Measurements from ENCODE around the gene ADAP1. TPM values are rescaled to one million over a fixed set of nuclear protein-coding genes. Genes with fewer than 3 reads are reported as not detected.

Gene ADAP1
- polyA plus RNA-seq, 1 donor, result 3.2 TPM

DNA sequence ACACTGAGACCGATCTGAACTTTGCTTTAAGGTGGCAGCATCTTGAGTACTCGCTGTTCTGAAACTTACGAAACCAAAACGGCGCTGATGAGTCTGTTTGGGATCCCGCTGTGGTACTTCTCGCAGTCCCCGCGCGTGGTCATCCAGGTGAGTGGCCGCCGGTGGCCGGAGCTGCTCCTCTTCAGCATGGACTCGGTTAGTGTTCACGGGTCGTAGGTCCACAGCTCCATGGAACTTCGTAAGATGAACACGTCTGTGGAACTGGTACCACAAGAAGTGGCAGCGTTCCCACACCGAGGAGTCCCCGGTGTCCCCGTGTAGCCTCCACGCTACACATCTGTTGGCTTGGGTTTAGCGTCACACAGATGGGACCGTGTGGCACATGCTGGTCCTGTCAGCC, 88.6 kb downstream of the ADAP1 start:
- DNase-seq (ENCODE audit: low read depth), result no peak

DNA sequence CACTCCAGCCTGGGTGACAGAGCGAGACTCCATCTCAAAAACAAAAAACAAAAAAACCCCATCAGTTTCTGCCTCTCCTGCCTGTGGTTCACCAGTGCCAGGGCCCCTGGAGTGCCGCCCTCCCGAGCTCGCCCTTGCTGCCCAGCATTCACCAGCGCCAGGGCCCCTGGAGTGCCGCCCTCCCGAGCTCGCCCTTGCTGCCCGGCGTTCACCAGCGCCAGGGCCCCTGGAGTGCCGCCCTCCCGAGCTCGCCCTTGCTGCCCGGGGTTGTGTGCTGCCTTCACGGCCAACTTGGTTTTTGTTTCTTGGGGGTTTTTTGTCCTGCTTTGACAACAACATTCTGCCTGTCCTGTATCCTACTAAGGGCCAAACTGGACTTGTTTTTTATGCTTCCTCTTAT, 91.4 kb downstream of the ADAP1 start:
- no peak for DNase-seq (ENCODE audit: low read depth)

DNA sequence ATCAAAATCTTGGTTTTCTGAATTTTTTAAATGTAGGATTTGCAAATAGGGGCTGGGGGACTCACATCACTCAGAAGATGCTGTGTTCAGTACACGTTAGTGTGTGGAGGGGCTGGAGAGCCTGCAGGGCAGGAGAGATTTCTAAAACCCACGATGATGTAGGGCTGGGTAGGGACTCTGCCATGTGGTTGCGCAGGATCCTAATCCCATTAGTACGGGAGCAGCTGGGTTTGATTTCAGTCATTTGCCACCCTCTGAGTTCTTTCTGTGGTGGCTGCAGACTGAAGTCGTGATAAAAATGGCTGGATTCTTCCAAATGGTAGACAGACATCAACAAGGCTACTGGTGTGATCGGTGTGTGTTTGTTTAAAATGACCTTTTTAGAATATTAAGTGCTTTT, 92.3 kb downstream of the ADAP1 start:
- DNase-seq (ENCODE audit: low read depth), result no peak

DNA sequence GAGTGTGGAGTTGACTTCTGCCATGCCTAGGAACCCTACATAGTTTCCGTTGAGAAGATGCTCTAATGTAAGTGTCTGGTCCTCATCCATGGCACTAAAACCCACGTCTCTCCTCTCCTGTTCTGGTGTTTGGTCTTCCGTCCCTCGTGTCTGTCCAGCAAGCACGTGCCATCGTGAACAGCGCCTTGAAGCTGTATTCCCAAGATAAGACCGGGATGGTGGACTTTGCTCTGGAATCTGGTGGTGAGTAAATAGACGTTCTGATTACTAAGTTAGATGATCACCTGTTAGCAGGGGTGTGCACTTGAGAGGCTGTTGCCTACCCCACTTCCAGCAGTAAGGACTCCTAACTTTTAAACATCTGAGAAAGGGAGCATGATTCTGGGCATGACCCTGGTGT, 93.3 kb downstream of the ADAP1 start:
- DNase-seq (ENCODE audit: low read depth), result no peak

DNA sequence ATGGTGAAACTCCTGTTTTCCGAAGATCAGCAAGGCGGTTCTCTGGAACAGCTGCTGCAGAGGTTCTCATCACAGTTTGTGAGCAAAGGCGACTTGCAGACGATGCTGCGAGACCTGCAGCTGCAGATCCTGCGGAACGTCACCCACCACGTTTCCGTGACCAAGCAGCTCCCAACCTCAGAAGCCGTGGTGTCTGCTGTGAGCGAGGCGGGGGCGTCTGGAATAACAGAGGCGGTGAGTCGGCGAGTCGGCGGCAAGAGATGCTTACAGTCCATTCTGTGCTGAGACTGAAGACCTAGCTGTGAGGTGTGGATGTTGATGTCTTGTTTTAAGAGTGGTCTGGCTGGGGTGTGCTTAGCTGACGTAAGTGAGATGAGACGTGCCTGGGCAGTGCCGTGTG, 94.3 kb downstream of the ADAP1 start:
- DNase-seq (ENCODE audit: low read depth), result no peak

DNA sequence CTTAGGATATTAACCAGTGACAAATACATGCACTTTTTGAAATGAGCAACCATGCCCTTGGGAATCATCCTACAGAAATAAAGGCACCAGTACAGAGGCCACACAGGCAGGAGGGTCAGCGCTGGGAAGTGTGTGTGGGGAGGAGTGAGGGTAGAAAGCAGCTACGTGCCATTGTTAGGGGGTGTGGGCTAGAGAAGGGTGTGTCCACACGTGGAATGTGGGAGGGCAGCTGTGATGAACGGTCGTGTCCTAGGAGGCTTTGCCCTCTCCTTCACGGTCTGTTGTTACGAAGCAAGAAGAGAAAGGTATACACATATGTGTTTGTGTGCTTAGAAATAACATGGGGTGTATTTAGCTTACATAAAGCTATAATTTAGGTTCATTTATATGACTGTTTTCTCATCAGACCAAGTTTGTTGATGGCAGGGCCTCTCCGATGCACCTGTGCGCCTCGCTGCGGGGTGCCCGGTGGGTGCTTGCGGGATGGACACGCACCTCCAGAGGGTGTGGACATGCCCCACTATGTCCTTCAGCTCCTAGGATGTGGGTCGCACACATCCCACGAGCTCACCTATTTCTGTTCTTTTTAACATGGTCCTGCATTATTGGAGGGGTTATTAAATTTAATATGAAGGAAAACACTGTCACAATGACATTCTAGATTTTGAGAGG, 95.0 kb downstream of the ADAP1 start:
- no peak for DNase-seq (ENCODE audit: low read depth)

DNA sequence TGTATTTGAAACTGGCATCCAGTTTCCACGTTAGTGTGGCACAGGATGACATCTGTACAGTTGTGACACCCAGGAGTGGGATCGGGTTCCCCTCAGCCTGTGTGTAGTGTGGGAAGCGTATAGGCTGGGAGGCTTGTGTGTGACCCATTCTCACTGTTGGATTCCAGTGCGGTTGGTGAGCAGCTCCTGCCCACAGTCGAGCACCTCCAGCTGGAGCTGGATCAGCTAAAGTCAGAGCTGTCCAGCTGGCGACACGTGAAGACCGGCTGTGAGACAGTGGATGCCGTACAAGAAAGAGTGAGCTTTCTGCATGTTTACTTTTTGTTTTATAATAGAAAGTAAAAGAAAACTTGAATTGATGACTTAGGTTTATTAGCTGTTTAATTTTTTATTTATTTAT, 96.8 kb downstream of the ADAP1 start:
- DNase-seq (ENCODE audit: low read depth), result no peak

DNA sequence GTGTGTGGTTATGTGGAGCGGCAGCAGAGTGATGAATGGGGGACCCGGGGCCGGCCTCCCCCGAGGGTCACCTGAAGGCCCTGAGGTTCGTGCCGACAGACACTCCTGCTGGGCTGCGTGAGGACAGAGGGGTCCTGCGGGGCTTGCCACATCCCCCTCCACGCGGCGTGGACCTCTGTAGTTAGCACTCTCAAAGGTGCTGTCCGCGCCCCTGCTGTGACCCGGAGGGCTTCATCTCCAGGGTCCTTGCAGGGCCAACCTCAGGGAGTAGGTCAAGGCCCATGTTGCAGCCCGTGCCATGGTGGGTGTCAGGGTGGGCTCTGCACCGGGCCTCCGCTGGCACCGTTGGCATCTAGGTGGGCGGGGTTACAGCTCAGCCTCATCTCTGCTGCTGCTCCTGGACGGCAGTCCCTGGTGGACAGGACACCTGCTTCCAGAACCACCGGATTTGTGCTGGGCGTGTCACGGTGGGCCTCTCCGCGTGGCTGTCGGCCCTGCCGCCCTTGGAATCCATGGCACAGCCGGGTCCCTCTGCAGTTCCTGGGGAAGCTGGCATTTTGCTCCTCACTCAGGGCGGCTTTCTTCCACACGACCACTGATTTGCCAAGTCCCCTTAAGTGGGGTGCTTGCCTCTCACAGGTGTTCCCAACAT, 97.9 kb downstream of the ADAP1 start:
- no peak for DNase-seq (ENCODE audit: low read depth)

DNA sequence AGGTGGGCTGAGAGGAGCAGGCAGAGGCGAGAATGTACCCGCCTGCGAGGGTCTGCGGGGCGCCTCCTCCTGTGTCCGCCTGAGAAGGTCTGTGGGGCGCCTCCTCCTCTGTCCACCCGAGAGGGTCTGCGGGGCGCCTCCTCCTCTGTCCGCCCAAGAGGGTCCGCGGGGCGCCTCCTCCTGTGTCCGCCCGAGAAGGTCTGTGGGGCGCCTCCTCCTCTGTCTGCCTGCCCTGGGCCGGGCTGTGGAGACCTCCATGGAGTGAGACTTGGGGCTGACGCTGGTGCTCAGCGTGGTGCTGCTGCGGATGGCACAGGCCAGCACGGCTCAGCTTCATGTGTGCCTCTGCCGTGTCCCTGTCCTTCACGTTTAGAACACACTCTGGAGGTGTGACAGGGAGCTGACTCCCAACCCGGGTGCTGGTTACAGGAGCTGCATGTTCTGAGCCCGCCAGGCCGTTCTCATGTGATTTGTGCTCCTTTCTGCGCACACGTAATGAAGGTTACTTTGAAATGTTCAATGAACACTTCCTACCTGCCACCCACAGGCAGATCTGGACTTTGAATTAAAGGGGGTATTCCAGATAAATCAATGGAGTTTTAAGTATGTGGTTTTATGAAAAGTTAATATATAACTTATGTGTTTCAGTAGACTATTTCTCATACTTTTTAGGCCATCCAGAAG, 98.7 kb downstream of the ADAP1 start:
- no peak for DNase-seq (ENCODE audit: low read depth)

DNA sequence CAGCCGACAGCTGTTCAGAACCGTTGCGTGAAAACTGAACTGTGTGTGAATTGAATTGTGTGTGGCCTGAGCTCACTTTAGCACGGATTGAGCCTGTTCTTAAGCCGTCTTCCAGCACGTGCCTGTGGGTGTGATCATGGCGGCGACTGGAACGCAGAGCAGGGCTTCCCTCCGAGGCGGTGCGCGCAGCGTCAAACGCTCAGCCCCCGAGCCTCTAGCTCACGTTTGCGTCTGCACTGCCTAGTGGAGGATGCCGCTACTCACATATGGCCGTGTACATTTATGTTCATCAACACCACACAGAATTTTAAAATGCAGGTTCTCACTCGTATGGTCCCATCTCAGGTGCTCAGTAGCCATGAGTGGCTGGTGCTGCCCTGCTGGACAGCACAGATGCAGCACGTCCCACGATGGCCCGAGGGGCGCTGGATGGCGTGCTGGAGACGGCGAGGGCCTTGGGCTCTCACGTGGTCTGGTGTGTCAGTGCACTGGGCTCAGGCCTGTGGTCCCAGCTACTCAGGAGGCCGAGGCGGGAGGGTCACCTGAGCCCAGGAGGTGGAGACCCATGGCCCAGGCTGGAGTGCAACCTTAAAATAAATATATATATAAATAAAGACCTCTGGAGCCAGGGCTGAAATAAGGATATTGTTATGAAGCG, 100.2 kb downstream of the ADAP1 start:
- no peak for DNase-seq (ENCODE audit: low read depth)

DNA sequence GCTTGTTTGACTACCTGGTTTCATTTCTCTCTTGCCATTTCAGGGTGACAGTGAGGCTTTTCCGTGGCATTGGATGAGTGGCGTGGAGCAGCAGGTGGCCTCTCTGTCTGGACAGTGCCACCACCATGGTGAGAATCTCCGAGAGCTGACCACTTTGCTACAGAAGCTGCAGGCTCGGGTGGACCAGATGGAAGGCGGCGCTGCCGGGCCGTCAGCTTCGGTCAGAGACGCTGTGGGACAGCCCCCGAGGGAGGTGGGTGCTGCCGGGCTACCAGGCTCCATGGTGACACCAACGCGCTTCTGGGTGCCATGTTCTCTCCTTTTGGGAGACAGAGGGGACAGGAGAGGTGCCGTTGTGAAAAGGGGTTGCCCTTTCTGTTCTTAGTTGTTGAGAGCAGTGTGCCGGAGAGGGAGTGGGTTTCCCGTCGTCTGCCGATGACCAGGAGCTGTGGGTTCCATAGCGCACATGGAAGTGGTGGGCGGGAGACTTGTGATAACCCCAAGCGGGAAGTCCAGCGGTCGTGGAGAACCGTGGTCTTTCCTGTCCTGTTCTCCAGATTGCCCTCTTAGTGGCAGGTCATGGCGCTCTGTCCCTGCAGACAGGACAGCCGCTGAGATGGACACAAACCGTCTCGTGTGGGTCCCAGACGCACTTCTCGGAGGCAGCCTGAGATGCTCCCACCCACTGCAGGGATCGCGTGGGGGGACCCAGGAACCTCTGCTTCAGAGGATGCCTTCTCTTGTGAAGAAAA, 100.9 kb downstream of the ADAP1 start:
- no peak for DNase-seq (ENCODE audit: low read depth)

DNA sequence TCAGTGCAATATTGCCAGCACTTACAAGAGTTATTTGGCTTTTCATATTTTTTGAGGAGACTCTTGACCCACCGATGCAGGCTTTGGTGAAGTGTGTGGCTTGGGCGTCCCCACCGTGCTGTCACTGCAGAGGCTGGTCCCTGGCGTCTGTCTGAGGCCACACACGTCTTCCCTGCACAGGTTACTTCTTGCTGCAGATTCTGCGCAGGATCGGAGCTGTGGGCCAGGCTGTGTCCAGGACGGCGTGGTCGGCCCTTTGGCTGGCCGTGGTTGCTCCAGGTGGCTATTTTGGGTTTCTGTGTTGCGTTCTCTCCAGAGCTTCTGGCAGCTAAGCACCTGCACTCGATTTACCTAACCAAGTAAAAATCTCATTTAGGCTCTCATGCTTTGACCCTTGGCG, 103.3 kb downstream of the ADAP1 start:
- no peak for DNase-seq (ENCODE audit: low read depth)

DNA sequence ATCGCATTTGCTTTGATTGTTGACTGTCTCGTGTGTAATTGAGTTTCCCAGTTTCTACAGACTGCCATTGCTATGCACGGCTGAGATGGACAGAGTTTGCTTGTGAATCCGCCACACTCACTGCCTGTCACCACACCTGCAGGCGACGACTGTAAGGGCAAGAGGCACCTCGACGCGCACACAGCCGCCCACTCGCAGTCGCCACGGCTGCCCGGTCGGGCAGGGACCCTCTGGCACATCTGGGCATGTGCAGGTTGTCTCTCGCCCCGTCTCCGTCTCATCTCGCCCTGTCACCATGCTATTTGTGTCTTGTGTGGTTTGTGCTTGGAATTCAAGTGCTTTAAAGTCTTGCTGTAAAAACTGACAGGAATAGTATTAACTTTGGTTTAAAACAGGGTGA, 104.7 kb downstream of the ADAP1 start:
- no peak for DNase-seq (ENCODE audit: low read depth)

DNA sequence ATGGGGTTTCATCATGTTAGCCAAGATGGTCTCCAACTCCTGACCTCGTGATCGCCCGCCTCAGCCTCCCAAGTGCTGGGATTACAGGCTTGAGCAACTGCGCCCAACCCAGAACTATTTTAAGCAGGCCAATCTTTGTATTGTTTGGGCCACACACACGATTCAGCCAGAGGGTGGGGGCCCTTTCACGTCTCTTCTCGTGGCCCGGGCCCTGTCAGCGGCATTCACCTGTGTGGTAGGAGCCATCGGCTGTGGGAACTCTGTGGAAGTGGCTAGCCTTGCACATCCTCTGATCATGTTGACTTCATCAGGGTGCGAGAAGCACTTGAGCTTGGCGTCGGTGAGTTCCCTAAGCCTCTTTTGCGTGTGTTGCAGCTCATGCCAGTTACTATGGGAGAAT, 105.3 kb downstream of the ADAP1 start:
- no peak for DNase-seq (ENCODE audit: low read depth)

Other genes with a start within 250 kb of the ADAP1 start
- gene DNAAF5, start 228.0 kb downstream of the ADAP1 start, polyA plus RNA-seq (ENCODE audit: insufficient read length), result 29.8 TPM
- gene PRKAR1B, start 227.4 kb downstream of the ADAP1 start, polyA plus RNA-seq (ENCODE audit: insufficient read length), result 28.8 TPM
- gene SUN1, start 122.2 kb downstream of the ADAP1 start, polyA plus RNA-seq (ENCODE audit: insufficient read length), result 218 TPM
- gene GET4, start 78.1 kb downstream of the ADAP1 start, polyA plus RNA-seq (ENCODE audit: insufficient read length), result 46.7 TPM
- gene COX19, start 20.9 kb upstream of the ADAP1 start, polyA plus RNA-seq (ENCODE audit: insufficient read length), result 11.6 TPM
- 0.59 TPM for gene CYP2W1, start 28.5 kb upstream of the ADAP1 start, polyA plus RNA-seq (ENCODE audit: insufficient read length)
- gene GPR146, start 89.9 kb upstream of the ADAP1 start, polyA plus RNA-seq (ENCODE audit: insufficient read length), result 4.4 TPM
- gene GPER1, start 133.4 kb upstream of the ADAP1 start, polyA plus RNA-seq (ENCODE audit: insufficient read length), result 14.4 TPM
- gene ZFAND2A, start 205.5 kb upstream of the ADAP1 start, polyA plus RNA-seq (ENCODE audit: insufficient read length), result 13.1 TPM